LoVo (cell line): ENCODE data around the gene OPTN.
"Not testable (repeated sequence)": the region's sequence is repeated elsewhere in the genome, so short reads cannot be mapped to it uniquely, and the experiment has no call there.

ENCODE experiments used
- DNase-seq: peaks from one replicate; pipeline ENCODE4 v3.0.0-alpha.2; 2016; ENCODE audit warnings: low spot score

Gene OPTN

DNA sequence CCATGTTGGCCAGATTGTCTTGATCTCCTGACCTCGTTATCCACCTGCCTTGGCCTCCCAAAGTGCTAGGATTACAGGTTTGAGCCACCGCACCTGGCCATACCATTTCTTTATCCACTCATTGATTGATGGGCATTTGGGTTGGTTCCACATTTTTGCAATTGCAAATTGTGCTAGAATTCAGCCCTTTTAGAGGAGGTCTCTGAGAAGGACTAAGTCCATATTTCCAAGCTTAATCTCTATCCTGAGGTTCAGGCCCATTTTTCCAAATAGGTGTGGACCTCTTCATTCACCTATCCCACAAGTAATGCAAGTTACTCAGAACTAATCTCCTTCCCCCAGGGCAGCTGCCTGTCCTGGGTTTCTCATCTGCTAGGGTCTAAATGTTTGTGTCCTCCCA is 9.7 kb upstream of the OPTN start:
- no peak for DNase-seq

DNA sequence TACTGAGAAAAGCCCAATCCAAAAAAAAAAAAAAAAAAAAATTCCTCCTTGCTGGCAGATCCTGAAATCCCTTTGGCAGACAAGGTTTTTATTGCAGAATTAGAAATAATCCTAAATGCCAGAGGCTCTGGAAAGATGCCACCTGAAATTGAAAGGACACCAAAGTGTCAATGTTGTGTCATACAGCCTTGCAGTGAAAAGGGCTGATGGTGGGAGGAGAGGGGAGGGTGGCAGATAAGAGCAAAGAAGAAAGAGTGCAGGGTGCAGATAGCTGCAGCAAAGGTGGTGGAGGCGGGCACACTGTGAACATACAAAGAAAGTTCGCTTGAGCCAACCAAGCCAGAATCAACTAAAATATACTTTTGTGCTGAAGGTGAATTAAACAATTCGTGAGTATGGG is 8.2 kb upstream of the OPTN start:
- DNase-seq = no peak

DNA sequence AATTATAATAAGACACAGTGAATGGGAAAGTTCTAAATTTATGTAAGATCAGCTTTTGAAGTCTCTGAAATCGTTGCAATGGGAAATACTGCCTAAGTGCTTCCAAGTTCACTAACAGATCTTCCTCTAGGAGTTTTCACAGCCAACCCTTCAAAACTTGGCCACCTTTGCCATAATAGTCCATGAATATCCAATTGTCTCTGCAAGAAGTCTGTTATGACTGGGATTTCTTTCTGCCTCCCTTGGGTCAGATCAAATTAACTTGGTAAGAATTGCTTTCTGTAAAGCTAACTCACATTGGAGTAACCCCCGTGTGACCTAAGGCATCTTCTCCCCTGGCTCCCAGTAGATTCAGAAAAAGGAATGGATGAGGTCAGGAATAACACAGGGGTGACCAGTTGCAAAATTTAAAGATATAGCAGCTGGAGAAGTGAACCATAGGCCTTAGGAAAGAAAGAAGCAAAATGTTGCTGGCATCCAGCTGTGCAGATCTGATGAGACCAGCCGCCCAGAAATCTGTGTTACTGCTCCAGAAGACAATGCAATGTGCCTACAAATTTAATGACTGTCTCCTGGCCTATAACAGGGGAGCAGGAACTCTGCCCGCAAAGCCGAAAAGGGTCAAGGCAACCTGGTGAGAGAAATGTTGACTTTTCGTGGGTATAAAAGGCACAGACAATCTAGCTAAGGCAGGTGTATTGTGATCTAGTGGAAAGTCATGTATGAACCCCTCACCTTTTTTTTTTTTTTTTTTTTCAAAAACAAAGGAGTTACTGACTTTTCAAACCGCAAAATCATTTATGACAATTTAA is 7.5 kb upstream of the OPTN start:
- no peak for DNase-seq

DNA sequence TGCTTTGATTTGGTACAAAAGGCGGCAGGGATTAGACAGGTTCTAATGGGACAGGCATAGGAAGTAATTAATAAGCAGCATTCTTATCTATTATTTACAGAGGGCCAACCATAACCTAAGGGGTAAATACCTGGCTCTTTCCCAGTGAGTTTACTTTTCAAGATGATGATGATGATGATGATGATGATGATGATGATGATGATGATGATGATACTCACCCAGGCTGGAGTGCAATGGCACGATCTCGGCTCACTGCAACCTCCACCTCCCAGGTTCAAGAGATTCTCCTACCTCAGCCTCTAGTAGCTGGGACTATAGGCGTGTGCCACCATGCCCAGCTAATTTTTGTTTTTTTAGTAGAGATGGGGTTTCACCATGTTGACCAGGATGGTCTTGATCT is 5.9 kb upstream of the OPTN start:
- DNase-seq = not testable (repeated sequence)

DNA sequence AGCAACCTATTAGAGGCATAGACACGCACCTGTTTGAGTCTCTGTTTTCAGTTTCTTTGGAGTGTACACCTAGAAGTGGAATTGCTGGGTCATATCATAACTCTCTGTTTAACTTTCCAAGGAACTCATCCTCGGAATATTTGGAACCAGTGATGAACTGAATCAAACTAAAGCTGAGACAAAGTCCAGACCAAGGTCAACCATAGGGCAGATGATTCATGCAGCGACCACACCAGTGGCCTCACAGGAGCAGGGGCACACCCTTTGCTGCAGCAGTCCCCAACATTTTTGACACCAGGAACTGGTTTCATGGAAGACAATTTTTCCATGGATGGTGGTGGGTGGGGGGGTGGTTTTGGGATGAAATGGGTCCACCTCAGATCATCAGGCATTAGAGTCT is 4.9 kb upstream of the OPTN start:
- no peak for DNase-seq

DNA sequence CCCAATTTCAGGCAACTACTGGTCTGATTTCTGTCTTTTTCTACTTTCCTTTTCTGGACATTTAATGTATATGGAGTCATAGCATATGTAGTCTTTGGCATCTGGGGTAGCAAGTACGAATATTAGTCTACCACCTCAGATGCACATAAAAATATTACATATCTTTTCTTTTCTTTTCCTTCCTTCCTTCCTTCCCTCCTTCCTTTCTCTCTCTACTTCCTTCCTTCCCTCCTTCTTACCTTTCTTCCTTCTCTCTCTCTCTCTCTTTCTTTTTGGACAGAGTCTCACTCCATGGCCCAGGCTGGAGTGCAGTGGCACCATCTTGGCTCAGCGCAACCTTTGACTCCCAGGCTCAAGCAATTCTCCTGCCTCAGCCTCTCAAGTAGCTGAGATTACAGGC is 4.0 kb upstream of the OPTN start:
- DNase-seq = no peak

DNA sequence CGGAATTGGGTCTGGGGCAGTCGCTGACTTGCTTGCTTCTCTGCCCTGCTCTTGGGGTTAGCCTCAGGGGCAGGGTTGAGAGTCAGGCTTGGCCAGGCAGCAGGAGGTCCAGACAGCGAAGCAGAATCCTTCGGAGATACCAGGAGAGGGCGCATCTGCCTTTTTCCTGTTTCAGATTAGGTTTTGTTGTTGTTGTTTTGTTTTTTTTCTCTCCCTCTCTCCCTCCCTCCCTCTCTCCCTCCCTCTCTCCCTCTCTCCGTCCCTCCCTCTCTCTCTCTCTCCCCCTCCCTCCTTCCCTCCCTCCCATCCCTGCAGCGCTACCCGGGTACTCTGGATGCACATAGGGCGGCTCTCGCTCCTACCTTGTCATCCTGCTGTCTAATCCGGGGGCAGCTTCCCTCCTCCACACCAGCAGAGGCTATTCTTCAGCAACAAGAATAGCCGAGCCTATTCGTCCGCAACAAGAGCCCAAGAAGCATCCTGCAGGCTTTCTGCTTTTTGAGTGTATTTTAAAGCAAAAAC is 758 bp upstream of the OPTN start:
- peak; percentile 73 for DNase-seq

DNA sequence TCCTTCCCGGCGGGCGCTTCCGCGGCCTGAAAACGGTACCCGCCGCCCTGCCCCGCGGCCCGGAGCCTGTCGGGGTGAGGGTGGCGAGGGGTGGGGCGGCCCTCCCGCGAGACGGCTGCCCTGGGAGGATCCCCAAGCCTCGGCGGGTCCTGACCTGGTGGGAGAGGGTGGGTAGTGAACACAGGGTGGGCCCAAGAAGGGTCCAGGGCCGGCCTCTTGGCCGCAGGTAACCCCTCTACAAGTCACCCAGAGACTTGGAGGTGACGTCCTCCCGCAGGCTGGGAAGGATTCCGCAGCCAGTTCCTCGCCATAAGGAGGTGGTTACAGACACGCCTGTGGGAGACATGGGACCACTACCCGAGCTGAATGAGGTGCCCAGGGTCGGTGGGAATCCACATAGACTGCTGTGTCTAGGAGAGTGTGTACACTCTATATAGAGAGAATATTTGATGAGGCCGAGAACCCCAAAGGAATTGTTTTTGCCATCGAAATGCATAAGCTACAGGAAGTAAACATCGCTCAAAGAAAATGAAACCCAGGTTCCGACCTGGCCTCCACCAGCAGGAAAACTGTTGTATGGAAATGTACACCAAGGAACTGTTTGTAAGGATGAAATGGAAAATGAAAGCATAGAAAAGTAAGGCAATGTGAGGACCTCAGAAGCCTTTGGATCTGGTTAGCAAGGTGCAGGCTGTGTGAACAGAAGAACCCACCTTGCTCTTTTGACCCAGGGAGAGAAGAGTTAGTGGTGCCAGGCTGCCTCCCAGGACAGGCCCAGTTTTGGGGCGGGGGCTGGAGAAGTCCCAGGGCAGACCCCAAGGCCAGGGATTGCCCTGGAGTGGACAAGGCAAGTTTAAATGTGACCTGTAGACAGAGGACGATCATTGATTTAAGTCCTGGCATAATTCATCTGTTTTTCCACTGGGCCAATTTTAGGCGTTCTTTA is 659 bp downstream of the OPTN start:
- no peak for DNase-seq

DNA sequence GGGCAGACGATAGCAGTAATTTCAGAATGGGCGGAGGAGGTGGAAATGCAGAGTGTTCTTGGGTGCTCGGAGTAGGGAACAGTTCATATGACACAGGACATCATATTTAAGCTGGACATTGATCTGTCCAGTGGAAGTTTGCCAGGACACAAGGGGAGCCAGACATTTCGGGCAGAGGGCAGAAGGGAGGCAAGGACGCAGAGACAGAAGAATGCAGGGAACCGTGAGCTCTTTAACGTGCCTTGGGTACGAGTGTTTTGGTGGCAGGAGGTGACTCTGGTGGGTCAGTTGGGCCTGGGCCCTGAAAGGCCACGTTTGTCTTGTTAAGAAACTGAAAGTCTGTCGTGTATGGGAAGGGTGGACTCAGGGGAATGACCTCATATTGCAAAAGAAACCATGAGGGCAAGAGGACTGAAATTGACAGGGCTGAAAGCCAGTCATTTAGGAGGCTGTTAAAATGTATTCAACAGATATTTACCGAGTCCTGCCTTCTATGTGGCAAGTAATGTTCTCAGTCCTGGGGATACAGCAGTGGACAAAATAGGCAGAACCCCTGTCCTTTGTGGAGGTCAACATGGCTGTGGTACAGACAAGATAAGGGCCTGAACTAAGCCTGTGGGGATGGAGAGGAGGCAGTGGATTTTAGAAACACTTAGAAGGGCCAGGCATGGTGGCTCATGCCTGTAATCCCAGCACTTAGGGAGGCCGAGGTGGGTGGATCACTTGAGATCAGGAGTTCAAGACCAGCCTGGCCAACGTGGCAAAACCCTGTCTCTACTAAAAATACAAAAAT is 2.2 kb downstream of the OPTN start:
- DNase-seq = no peak

DNA sequence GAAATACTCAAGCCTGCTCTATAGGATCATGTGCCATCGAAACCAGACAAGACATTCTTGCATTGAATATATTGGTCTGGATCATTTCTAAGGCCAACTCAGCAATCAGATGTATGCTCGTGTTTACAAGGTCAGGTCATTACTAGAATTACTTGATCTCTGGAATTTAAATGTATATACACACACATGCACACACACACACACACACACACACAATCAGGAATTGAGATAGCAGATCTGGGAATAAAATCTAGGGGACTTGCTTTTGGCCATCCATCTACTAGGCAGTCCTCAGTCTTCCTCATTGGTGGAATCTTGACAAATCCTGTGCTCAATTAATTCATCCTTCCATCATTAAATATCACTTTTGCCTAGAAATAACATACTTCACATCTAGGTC is 3.6 kb downstream of the OPTN start:
- DNase-seq = no peak

DNA sequence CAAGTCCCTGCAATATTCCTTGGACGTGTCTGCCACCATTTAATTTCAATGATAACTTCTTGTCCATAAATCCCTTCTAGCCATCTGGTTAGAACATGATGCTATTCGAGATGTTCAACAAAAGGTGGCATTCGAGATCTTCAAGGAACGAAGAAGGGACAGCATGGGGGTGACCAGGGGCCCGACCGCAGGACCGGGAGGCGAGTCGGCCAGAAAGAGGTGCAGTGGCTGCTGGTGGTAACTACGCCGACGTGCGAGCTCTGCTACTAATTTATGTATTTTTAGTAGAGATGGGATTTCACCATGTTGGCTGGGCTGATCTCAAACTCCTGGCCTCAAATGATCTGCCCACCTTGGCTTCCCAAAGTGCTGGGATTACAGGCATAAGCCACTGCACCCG is 4.7 kb downstream of the OPTN start:
- no peak for DNase-seq

DNA sequence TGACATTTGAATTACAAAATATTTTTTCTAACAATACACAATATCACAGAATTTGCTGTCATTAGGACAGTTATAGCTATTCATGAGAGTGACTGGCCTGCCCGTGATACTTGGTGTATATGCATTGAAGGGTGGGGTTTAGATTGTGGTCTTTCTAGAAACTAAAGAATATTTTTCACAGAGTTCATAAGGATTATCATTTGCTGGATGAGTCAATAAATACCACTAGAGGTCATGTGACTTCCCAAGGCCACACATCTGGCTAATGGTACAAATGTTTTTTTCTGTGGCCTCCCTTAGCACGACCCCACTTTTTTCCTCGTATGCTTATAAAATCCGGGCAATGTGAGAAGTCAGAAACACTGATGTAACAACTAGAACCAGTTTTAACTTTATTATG is 5.2 kb downstream of the OPTN start:
- no peak for DNase-seq

DNA sequence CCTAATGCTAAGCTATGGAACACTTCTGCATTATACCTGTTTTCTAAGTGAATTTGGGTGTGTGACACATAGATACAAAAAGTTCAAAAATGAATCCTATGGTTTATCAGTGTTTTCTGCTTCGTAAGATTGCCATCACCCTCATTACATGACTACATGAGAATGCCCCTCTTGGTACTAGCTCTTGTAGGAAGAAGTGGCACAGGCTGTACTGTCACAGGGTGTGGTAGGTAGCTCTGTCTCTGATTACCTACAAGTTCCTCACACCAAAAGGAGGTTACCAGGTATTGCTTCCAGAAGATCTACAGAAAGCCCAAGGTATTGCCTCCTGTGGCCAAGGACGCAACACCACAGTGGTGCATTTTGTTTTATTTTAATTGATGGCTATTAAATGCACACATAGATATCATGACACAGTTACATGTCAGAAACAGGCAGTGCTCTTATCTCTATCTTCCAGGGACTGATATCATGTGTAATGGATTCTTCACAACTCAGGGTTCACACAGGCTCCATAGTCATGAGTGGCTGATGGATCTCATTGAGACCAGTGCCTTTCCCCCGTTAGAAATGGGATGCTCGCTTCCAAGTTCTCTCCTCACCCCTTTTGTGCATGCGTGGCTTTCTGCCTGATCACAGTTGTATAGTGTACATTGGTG is 6.6 kb downstream of the OPTN start:
- no peak for DNase-seq

DNA sequence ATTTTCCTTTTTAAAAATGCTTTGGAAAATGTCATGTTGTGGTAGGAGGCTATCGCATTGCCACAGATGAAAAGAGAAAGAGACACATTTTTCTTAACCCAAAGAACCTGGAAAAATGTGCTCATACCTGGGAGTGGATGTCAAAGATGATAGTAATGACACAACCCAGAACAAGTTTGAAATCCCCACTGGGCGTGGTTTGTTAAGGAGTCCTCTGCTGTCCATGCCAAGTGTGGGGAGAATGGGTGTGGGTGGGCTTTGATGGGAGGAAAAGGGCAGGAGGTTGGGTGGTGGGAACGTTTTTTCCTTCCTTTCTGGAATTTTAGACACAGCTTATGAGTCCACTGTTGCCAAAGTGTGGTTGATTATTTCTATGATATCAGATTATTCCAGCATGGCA is 10.9 kb downstream of the OPTN start:
- DNase-seq = no peak

DNA sequence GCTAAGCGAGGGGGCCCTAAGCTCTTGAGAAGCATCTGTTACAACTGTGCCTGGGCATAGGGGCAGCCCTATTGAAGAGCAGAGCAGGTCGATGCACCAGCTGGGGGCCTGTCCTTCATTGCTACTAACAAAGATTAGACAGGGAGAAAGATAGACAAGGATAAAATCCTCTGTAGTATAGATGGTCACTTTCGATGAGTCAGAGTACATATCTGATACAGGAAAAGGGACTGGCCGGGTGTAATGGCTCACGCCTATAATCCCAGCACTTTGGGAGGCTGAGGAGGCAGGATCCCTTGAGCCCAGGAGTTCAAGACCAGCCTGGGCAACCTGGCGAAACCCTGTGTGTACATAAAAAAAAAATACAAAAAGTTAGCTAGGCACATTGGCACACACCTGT is 13.6 kb downstream of the OPTN start:
- no peak for DNase-seq

DNA sequence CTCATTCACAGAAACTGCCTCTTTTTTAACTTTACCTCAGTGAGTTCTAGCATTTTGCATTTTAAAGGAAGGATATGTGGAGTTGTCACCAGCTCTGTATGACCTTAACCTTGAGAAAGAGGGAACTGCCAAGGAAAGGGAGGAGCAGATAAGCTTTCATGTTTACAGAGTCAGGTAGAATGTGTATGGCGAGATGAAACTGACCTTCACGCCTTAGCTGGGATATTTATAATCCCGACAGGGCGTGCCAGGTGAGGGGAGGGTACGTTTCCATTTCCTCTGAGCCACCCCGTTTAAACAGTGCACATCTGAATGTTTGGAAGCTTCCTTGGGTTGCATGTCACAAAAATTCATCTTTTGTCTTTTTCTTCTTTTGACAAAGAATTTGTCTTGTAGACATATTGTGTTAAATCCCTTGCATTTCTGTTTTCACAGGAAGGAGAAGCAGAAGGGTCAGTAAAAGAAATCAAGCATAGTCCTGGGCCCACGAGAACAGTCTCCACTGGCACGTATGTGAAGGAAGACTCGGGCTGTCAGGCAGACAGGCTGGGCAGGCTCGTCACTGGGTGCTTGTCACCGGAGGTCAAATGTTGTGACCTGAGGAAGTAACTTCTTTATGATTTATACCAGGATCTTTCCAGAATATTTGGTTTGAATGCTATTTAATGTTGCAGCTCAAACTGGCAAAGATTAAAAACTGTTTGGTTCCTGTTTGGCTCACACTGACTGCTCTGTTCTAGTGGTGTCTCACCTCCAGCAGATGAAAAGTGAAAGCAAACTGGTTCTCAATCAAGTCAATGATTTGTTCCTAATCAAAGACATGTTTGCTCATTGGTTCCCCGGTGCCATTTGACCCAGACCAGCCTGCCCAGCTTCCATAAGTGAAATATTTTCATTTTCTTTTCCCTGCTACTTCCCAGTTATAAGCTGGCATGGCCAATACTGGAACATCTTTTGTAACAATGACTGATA is 16.2 kb downstream of the OPTN start:
- DNase-seq = no peak

DNA sequence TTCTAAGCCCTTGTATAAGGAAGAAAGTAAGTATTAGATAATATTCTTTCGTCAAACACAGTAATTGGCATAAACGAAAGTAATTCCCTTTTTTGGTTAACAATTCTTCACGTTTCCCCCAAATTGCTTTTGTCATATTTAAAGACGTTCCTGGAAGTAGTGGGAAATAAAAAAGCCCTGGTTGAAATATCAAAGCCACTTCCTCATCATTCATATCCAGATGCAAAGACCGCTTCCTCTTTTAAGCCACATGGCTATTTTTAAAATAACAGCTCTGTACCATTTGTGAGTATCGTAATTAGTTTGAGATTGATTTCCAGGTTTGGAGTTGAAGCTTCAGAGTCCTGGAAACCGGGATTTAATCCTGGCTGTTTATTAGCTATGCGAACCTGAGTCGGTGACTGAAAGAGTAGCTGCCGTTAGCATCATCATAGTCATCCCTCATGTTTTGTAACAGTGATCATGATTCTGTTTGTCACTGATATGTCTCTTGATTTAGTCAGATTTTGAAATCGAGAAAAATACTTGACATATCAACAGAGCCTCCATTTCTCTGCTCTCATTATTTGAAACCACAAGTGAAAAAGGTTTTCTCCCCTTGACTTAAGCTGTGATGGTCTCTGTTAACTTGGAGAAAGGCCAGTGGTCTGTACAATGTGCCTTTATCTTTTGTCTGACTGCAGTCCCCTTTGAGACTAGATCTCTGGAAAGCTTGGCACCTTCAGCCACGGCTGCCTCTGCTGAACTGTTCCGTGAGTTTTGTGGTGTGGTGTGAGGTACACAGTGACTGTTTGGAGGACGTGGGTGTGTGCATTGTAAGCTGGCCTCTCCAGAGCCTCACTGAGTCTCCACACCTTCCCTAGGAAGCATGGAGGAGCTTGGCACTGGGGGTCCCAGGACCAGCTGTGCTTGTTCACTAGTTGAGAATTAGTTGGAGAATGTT is 18.1 kb downstream of the OPTN start:
- DNase-seq = no peak

DNA sequence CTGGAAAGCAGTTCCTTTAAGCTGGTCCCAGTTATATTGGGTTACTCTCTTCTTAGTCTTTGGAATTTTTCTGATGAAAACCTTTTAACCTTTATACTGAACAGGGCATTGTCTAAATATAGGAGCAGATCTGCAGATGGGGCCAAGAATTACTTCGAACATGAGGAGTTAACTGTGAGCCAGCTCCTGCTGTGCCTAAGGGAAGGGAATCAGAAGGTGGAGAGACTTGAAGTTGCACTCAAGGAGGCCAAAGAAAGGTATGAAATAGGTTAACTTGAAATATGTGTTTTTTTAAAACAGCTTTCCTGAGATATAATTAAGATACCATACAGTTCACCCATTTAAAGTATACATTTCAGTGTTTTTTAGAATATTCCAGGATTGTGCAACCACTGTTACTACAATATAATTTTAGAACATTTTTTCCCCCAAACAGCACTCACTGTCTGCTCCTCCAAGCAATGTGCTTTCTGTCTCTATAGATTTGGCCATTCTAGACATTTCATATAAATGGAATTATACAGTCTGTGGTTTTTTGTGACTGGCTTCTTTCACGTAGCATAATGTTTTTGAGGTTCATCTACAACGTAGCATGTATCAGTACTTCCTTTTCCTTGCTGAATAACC is 18.9 kb downstream of the OPTN start:
- DNase-seq = no peak
